NCI-H1105 treated with DMSO at 0.1 percent for 48 hours (cell line): ENCODE measurements around the gene PNPLA7.
"Not testable (repeated sequence)": the region's sequence is repeated elsewhere in the genome, so short reads cannot be mapped to it uniquely, and the experiment has no call there.

Experiments
- DNase-seq: peaks from one replicate; lab custom pipeline; 2025; lab: John Stamatoyannopoulos, UW

PNPLA7 gene

DNA sequence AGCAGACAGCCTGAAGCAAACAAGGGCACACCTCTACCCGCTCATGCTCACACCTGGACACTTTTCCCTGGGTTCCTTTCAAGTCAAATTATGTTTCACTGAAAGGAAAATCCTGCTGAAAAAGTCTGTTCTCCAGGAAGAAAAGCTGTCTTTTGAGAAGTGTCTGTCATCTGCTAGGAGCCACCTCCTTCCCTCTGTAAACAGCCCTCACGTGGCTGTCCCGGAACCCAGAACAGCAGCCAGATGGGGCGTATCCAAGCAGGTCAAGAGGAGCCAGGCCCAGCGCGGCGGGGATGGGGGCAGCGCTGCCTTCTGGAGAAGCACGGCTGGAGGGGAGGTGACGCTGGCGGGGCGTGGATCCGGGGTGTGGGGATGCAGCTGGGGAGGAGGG is at the start of gene PNPLA7:
PNPLA7 (minus strand) TSS at position 172 of the 391 bp plus-strand sequence. CDS start 205 bp downstream, outside the sequence.
- peak; percentile 78 for DNase-seq

DNA sequence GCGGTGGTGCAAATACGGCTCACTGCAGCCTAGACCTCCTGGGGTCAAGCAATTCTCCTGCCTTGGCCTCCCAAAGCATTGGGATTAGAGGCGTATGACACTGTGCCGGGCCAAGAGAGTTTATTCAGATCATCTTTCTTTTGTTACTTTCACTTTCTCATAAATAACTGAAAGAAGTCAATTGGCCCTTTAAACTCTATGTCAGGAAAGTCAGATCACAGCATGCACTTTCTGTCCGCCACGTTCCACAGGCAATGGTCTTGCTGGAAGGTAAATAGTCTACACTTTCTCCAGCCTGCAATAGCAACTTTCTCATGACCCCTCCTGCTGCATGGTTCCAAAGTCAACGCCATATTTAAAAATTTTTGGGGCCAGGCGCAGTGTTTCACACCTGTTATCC is 48.7 kb upstream of the PNPLA7 start:
- DNase-seq: no peak

DNA sequence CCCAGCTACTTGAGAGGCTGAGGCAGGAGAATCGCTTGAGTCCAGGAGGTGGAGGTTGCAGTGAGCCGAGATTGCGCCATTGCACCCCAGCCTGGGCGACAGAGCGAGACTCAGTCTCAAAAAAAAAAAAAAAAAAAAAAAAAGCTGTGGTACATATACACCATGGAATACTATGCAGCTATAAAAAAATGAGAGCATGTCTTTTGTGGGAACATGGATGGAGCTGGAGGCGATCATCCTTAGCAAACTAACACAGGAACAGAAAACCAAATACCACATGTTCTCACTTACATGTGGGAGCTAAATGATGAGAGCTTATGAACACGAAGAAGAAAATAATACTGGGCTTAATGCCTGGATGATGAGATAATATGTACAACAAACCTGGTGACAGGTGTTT is 46.4 kb upstream of the PNPLA7 start:
- not testable (repeated sequence) for DNase-seq

DNA sequence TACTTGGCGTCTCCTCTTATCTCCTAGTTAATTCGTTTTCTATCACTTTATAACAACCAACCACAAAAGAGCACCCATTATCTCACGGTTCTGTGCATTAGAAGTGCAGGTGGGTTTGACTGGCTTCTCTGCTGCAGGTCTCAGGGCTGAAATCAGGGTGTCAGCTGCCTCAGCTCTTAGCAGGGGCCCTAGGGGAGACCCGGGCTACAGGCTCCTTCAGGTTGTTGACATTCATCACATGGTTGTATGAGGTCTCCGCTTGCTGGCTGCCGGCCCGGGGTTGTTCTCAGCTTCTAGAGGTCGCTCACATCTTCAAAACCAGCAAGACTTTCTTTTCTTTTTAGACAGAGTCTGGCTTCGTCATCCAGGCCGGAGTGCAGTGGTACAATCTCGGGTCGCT is 43.0 kb upstream of the PNPLA7 start:
- DNase-seq: no peak

DNA sequence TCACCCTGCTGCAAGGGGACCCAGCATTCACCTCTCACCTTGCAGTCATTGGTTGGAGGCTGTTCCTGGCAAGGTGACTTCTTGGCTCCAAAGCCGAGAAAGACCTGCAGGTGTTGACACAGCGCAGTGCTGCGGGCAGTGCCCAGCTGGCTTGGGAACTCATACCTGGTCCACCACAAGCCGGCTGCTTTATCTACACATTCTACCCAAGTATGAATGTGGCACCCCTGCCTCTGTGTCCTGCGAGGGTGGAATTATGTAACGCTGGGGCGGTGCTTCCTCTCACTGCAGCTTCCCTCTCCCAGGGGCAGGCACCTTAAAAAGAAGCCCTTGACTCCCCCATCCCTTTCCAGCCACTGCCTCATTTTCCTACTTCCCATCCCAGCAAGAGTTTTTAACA is 42.6 kb upstream of the PNPLA7 start:
- no peak for DNase-seq

DNA sequence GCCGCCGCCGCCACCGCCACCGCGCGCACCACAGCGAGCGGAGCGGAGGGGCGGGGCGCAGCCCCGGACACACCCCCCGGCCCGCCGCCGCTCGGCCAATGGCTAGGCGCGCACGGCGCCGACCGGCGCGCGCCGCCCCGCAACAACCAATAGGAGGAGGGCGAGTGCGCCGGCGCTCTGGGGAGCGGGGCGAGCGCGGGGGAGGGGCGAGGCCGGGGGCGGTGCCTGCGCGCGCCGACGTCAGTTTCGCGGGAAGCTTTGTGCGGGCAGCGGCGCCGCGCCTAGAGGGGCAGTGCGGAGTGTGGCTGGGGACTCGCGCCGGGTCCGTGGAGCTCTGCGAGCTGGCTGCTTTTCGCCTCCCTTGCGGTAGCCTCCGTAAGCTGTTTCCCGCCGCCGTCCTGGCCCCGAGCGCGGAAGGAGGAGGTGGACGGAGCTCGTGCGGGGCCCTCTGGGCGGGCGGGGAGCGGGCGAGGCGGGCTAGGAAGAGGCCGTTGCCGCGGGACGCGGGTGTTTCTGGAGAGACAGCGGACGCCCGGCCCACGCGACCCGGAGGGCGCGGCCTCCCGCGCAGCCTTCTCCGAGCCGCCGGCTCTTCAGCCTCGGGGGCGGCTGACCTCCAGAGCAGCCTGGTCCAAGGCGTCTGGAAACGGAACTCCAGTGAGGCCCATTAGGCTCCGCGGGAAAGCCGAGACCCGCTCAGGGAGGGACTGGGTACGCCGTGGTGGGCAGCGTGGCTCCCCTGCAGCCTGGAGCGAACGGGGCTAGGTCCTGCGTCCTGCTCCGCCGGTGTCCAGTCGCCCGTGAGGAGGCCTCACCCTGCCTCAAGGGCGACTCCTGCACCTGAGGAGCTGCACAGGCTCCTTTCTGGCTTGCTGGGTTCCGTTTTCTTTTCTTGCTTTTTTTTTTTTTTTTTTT is 40.5 kb upstream of the PNPLA7 start, which contains the start of gene ZMYND19:
ZMYND19 (minus strand) TSS at position 44 of the 915 bp plus-strand sequence. CDS start 249 bp downstream, outside the sequence.
- peak; percentile 83 for DNase-seq

DNA sequence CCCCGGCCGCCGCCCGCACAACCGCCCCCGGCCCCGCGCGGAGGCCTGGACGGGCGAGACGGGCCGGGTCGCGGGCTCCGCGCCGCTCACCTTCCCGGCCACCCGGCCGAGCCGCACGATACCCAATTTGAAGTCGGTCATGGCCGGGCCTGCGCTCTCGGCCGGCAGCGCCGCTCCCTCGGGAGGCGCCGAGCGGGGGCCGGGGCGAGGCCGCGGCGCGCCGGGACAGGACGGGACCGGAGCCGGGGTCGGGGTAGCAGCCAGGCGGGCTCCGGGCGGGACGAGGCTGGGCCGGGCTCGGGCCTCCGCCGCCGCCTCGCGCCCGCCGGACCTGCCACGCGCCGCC is 39.9 kb upstream of the PNPLA7 start:
- DNase-seq: no peak

DNA sequence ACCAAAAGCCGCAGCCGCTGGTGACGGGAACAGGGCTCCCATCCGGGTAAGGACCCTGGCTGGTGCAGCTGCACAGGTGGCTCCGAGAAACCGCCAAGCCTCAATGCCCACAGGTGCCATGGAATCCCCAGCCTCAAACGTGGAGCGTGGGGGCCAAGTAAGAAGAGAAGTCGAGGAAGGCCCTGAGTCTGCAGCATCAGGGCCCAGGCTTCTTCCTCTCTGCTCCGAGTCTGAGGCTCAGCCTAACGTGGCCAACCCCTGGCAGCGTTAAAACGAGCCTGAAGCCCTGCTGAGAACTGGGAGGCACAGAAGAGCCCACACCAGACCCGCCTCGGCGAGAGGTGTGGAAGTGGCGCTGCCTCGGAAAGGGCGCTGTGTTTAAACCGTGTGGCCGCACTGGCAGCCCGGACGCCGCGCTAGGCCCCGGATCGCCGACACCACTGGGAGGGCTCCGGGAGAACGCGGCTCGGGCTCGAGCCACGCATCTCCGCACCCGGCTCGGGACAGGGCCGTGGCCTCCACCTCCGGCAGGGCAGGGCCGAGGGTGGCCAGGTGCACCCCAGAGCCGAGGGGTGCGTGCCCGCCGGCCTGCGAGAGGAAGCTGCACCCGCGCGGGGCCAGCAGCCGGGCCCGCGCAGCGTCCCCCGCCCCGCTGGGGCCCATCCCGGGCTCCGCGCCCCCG is 39.4 kb upstream of the PNPLA7 start:
- no peak for DNase-seq

DNA sequence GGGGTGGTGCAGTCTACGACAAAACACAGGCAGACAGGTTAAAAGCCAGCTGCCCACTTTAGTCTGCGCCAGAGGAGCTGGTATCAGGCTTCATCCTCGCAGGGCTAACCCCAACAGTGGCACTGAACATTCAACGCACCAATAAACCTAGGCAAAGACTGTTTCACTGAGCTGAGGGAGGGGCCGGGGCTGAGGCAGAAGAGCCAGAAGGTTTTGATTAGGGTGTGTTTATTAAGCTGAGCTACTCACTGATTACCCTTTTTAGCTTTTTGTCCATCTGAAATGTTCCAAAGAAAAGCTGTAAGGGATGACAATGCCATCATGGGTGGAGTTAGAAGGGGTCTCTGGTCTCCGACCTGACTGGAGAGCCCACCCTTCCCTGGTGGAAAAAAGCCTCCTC is 38.7 kb upstream of the PNPLA7 start:
- no peak for DNase-seq

DNA sequence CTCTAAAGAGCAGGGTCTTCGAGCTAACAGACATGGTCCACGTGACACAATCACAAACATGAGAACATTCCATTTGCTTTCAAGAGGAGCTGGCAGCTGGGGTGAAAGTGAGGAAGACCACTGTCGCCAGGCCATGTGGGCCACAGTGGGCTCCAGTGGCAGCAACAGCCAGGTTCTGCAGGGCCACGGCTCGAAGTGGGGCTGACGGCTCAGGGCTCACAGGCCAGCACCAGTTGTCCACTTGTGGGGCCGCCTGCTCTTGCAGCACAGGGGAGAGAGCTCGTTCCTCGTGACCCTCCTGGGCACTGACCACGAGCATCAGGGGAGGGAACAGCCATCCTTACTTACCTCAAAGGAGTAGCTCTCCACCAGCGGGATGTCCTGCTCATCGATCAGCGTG is 38.1 kb upstream of the PNPLA7 start:
- no peak for DNase-seq

DNA sequence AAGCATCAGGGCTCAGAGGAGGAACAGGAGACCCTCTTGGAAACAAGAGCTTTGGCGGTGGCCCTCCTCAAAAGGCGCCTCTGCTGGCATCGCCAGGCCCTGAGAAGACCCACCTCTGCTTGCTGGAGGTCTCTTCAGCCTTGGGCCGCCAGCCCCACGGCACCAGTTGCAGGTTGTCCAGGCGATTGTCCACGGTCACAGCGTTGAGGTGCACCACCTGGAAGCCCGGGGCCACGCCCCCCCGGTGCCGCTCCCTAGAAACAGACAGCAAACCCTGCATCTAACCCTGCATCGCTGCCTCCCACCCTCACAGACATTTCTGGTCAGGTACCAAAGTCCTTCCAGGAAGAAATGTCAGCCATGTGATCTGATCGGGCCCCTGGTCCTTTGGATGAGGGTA is 36.7 kb upstream of the PNPLA7 start:
- DNase-seq: no peak

DNA sequence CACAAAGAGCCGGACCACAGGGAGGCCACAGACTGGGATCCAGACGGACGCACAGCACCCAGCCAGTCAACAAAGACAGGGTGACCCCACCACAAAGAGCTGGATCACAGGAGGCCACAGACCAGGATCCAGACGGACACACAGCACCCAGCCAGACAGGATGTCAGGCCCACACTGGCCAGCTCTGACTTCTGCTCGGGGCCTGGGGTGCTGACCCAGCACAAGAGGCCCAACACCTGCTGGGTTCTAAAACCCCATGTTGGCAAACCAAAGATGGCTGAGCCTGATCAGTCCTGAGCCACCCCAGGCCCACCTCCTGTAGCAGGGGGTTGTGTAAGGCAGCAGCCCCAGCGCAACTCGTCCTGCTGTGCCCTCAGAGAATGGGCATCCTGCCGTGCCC is 33.8 kb upstream of the PNPLA7 start:
- no peak for DNase-seq

DNA sequence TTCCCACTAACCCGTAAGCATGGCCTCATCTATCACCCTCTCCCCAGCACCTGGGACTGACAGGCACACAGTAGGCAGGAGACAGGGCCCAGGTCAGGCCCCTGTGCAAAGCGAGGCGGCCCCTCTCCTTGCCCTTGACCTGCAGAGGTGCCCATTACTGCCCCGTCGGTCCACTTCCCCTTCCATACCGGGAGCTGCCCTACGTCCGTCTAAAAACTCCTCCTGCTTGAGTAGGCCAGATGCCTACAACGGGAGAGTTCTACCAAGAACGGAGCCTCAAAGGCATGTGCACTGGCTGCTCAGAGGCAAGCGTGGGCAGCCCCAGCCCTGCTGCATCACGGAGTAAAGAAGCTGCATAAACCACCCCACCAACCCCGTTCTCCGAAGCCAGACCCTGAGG is 33.1 kb upstream of the PNPLA7 start:
- DNase-seq: no peak

DNA sequence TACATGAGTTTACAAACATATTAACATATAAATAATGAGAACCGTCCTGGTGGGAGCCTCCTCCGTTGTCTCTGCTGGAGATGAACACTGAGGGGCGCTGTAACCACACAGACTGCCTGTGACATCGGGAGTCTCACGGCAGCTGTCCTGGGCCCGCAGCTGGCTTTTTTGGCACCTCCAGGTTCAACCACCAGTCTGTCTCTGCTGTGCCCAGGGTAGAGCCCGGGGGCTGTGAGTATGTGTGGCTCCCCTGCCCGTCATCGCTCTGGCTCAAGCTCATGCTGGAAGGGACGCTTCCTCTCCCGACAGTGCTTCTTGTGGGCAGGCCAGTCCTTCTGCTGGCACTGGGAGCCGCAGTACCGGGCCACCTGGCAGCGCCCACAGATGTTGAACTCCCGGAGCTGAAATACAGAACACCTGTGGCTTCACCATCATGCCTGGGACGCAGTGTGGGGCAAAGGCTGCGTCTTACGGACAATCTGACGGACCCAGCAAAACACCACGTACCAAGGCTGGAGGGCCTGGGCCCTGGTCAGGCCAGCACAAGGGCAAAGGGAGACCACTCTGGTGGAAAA is 32.2 kb upstream of the PNPLA7 start:
- DNase-seq: no peak

DNA sequence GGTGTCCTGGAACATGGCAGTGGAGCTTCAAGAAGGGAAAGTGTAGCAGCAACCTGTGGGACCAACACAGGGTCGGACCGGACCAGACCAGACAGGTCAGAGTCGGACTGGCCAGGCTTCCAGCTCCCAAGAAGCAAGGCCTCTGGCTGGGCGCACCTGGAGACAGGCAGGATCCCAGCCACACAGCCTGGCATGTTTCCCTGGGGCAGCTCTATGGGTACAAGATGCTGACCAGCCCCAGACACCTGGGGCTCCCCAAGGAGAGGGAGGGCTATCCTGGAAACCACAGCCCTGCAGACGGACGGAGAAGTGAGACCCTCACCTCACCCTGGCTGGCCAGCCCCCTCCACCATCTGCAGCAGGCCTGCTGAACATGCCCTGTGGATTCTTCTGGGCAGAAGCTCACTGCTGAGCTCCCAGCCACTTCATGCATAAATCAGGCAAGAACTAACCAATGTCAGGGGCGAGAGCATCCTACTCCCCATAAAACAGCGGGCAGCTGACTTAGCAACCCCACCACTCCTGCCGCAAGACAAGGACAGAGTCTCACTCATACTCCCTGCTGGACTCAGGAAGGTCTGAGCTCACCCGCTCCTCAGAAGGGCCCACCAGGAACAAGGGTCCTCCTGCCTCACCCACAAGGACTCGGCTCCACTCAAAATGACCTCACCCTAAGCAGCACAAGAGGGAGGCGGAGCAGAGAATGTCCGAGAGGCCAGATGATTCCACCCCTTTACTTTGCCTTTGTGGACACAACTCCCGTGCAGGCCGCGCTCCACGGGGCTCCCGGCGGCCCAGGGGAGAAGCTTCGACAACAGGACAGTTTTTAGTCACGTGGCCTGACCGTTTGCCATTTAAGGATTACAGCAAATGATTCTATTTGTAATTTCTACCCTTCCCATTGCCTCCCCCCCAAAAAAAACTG is 31.4 kb upstream of the PNPLA7 start:
- DNase-seq: no peak

DNA sequence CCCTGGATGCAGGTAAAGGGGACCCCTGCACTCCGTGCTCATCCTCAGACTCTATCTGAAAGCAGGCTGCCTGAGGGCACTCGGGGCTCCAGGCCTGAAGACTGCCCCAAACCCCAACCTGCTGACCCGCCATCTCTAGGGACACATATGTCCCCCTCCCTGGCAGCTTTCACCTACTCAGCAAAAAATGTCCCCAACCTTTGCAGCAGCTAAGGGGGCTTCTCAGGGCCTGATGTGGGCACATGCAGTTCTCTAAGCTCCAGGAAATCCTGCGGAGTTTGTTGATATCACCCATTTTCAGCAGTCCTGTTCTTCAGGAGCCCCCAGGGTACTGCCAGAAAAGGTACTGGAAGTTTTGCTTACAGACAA is 30.7 kb upstream of the PNPLA7 start:
- DNase-seq: no peak

DNA sequence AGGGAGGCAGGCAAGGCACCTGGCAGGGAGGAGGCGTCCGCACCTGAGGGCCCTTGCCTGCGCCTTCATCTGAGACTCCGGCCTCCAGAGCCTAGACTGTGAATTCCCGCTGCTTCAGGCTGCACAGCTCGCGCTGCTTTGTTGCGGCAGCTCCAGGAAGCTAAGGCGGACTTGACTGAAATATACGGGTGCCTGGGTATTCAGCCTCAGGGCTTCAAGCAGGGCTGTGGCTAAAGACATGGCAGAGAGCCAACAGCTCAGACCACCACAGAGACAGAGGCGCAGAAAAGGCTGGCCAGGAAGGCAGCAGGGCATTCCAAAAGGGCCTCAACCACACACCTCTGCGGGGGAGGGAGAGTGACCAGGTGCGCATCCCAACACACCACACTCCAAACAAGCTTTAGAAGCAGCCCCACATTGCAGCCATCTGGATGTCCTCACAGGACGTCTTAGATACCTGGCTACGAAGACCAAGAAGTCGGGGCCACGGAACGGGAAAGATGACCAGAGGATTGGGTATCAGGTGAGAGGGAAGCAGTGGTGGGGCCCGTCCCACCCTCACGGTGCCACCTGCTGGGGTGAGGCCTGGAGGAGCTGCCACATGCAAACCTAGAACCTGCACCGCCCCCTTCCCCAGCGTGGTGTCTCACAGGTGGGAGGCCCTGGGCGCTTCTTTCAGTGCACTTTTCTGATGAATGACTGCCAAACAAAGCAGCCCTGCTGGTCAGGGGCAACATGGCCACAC is 30.2 kb upstream of the PNPLA7 start:
- DNase-seq: no peak

DNA sequence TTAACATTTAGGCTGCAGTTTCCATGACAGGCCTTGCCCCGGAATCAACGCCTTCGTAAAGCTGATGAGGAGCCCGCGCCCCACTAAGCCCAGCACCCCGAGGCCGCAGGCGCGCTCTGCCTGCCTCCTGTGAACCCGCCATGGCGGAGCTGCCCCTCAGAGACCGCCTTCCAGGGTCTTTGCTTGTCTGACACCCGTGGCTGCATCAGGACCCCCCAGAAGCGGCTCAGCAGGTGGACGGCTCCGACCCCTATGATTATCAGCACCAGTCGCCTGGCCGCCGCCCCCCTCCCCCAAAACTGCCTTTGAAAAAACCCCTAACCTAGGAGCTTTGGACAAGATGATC is 29.0 kb upstream of the PNPLA7 start:
- no peak for DNase-seq

DNA sequence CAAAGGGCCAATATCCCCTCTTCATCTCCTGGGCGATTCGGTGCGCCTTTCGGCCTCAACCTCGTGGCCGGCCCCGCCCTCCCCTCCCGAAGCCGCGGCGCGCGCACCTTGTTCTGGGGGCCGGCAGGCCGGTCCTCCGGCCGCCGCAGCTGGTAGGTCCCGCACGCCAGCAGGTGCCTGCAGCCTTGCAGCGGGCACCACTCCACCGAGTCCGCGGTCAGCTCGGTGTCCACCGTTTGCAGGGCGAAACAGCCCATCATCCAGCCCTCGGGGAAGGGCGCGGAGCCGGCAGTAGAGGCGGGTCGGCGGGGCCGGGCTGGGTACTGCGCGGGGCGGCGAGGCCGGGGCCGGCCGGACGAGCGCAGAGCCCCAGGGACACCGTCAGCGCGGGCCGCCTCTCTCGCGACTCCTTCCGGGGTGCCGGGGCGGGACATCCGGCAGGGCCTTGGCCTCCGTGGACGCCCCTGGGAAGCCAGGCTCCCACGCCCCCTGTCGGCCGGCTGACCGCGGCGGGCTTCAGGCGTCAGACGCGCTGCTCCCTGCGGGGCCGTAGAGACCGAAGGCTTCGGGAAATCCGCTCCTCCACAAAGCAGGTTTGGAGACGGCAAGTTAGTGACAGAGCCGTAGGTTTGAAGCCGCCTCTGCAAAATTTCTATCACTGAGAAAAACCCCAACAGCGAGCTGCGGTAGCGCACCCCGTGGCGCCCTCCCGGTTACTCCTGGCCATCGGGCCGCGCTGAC is 28.5 kb upstream of the PNPLA7 start, which contains the start of gene DPH7:
DPH7 (minus strand) TSS at position 408 of the 741 bp plus-strand sequence; CDS start at position 260, 148 bp downstream.
- peak; percentile 82 for DNase-seq

DNA sequence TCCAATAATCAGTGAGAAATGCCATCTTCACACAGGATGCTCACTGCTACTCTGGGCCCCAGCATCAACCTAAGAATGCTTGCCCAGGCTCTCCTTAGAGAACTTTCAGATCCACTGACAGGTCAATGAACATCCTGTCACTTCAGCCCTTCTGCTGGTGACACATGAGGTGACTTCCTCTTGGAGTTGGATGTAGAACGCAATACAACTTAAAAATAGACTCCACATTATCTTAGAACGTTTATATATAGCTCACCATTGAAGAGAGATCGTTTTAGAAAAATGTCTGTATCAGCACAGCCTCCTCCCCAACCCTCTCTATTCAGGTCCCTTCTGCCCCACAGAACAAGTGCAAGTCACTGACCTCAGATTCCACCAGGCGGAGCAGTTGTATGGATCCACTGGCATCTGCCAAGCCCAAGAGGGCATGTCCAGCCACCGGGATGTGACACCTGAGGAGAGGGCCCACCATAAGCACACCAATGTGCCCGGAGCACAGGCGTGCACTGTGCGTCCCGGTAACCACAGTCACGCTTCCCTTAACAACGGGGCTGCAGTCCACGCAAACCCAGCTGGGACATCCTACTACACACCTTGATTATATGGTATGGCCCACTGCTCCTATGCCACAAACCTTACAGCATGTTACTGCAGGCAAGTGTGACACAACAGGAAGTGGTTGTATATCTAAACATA is 25.7 kb upstream of the PNPLA7 start:
- DNase-seq: no peak
